NCI-H2029 (cell line): ENCODE results near the gene COX5A.

Source experiments
- DNase-seq: peaks from one replicate; lab custom pipeline; 2025; lab: John Stamatoyannopoulos, UW

COX5A gene

GRCh38 chr15:74870436-74871215, 67.2 kb downstream of the COX5A start:
- no peak for DNase-seq
